Cardiac fibroblast (primary cell): ENCODE data around the gene ACAP3.

Experiments used
- DNase-seq, 2 donors: peaks; one replicate each; pipeline versions ENCODE4 v3.0.0 to v3.0.0-alpha.2; 2010; ENCODE audit warnings: low read depth in 2 of 2
- H3K4me3 ChIP-seq, 2 donors: replicated peaks in 1 of 2; 1 replicate in 1 of 2; 2 replicates in 1 of 2; pipeline ENCODE4 v1.5.1; 2011; ENCODE audit warnings: low read depth in 2 of 2, low read length in 2 of 2, mild to moderate bottlenecking in 2 of 2, moderate library complexity in 1 of 2
- CTCF ChIP-seq: IDR thresholded peaks from one replicate; pipeline ENCODE4 v1.5.1; 2011; ENCODE audit warnings: low read depth, mild to moderate bottlenecking, low read length, inconsistent platforms

Gene ACAP3

GRCh38 chr1:1353389-1354151 is 45.8 kb upstream of the ACAP3 start:
- H3K4me3 ChIP-seq = no peak overlapping the region
- no peak for TF ChIP-seq CTCF
- DNase-seq = no peak

DNA sequence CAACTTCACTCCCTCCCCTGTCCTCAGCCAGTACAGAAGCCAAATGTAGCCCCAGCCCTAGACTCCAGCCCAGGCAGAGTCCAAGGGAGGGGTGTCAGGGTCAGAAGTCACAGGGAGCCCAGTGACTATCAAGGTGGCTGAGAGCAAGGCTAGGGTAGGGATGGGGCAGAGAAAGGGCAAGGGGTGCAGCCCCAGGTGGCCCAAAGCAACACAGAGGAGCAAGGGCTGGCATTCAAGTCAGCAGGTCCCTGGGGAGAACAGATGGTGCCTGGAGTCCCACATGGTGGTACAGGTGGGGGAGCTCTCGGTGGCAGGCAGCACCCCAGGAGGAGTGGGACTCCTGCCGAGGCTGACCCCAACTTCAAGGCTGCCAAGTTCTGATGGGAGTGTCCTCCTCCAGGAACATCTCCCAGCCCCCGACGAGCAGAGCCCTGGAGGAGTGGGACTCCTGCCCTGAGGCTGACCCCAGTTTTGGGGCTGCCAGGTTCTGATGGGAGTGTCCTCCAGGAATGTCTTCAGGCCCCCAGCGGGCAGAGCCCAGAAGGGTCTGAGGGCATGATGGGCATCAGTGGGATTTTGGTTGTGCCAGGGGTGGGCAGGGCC is 45.2 kb upstream of the ACAP3 start:
- no peak for DNase-seq
- H3K4me3 ChIP-seq = no peak overlapping the region
- TF ChIP-seq CTCF = no peak

GRCh38 chr1:1351511-1352427 is 44.0 kb upstream of the ACAP3 start:
- no peak for TF ChIP-seq CTCF
- H3K4me3 ChIP-seq = peak overlapping the region; percentile 1 to 8
- DNase-seq = peak in 1 of 2 donors; percentile 45

GRCh38 chr1:1349256-1350012 is 41.7 kb upstream of the ACAP3 start, which contains the start of gene DVL1:
Gene DVL1 (minus strand): TSS chr1:1349418. CDS start chr1:1349065, 353 bp downstream.
- peak; percentile 53 to 70 for DNase-seq
- peak within 1 kb of the TSS; percentile 73 to 74 for H3K4me3 ChIP-seq
- peak; percentile 47 for TF ChIP-seq CTCF

- TF ChIP-seq CTCF = no peak
- peak; percentile 47 to 55 for DNase-seq
- H3K4me3 ChIP-seq = peak overlapping the region; percentile 73 to 74
Measured at GRCh38 chr1:1348420-1349255, 40.9 kb upstream of the ACAP3 start.
